SK-MEL-5 (cell line): ENCODE data around the gene PMPCA. TPM values are rescaled to one million over a fixed set of nuclear protein-coding genes. Genes with fewer than 3 reads are reported as not detected.

ENCODE experiments used
- DNase-seq: peaks from one replicate; pipeline ENCODE4 v3.0.0-alpha.2; 2016; ENCODE audit warnings: low read depth, low spot score
- in situ Hi-C: cut with HindIII; loops from 2 replicates; pipeline ENCODE4 v1.10.0; 2016; ENCODE audit warnings: low sequenced_read_pairs, high pct_unique_total_duplicates, low pct_unique_long_range_greater_than_20kb
- total RNA-seq: library from RNA; depleted of rRNA; stranded (reverse); fragments of >200 nt; shearing (Covaris generic); gene quantifications from 2 replicates; pipeline ENCODE4 v1.2.3, GENCODE V29; 2014

PMPCA gene
- total RNA-seq, 1 experiment from 2014 or later: 50.6 TPM

DNA sequence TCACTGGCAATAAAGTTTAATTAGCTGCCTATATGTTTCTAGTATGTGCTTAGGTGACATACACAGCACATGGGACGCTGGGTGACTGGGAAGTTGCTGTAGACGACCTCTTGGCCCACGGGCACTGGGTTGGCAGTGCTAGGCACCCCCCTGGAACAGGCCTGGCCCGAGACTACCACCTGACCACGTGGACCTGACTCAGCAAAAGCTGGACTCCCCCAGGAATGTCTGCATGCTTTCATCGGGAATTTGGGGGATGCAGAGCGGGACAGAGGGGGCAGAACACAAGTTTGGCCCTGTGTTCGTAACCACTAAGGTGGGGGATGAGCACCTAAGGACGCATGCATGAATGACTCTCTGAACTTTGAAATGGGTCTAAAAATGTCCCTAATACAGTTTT is 45.8 kb downstream of the PMPCA start:
- in situ Hi-C loops: no loop called here
- no peak for DNase-seq

DNA sequence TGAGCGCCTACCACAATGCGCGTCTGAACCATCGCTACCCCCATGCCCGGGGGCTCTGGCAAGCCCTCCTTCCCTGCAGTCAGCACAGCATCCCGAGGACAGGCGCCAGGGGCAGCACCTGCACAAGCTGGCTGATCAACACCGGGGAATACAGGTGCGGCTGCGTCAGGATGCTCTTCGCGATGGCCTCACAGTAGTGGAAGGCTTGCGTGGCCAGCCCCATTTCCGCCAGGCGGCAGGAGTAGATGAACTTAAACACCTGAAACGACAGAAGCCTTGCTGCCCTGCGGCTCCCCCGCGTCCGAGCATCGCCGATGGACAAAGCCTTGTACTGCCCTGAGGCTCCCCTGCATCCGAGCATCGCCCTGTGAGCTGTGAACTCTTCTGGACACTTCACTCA is 46.9 kb downstream of the PMPCA start:
- no peak for DNase-seq
- in situ Hi-C loops: no loop called here

DNA sequence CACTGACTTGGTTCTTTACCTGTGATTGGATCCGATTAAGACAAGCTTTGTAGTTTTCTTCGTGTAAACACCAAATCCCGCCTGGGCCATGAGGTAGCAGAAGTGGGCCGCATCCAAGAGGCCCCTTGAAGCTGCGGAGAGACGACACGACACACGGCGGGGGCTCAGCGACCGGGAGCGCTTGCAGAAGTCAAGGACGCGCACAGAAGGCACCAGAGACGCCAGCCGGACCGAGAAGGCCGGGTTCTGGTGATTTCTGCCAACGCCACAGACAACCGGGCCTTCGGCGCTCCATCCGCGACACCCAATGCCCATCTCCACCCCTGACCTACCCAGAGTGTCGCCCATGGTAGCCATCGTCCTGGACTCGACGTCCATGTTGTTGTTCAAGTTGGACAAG is 49.0 kb downstream of the PMPCA start:
- in situ Hi-C loops: no loop called here
- no peak for DNase-seq

DNA sequence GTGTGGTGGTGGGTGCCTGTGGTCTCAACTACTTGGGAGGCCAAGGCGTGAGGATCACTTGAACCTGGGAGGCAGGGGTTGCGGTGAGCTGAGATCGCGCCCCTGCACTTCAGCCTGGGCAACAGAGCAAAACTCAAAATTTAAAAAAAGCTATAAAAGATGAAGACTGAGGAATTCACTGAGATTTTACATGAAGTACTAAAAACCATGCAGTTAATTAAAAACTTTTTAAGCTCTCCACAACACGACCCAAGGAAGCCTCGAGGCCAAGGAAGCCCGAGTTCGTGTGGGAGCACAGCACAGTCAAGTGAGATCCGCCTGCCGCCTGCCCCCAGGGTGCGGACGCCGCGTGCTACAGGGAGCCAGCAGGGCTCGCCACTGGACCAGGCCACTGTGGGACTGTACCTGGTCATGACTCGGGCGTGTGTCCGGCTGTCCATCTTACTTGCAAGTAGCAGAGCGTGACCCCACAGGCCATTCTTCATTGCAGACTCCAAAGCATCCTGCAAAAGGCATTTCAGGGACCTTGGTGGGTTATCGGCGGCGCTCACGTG is 50.4 kb downstream of the PMPCA start:
- DNase-seq: no peak
- in situ Hi-C loops: no loop called here

DNA sequence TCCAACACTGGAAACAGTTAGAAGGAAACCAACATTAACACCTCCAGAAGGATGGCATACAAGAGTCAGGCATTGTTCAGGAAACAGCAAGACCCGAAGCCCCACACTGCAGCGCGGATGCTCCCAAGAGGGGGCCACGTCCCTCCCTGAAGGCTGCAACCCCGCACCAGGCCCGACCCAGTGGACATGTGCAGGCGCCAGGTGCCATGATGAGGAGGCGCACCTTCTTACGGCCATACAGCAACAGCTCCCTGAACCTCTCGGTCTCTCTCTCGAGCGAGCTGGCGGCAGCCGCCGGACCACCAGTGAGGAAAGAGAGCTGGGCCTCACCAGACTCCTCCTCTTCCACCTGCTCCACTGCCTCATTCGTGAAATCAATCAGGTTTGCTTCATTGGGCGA is 52.2 kb downstream of the PMPCA start:
- DNase-seq: no peak
- in situ Hi-C loops: no loop called here

DNA sequence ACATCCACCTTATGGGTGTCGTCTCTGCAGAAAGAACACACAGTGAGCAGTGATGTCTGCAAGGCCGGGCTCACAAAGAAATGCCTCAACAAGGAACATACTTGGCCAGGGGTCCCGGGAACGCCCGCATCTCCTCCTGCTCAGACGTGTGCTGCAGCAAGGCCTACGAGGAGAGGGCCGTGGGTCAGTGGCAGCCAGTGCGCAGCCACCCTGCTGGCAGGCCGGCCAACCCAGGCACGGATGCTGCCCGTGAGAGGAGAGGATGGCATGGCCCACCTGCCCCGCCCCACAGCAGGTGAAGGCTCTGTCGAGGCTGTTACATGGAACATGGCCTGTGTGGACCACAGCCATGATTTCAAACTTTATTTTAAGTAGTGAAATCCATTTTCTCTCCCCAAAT is 53.1 kb downstream of the PMPCA start:
- in situ Hi-C loops: no loop called here
- DNase-seq: no peak

DNA sequence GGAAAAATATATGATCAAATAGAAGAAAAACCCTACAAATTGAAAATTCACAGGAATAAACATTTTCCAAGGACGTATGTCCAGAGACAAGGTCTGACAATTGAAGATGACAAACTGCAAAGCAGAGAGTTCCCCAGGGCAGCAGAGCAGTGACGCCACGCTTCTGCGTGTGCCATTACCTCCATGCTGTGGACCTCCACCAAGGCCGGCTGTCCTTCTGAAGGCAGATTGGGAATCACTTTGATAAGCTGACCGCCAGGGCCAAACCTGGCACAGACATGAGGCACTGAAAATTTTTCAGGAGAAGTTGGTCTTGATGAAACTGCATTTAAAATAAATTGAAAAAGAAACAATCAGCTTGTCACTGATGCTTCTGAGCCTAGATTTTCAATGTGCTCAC is 53.8 kb downstream of the PMPCA start:
- DNase-seq: no peak
- in situ Hi-C loops: no loop called here

DNA sequence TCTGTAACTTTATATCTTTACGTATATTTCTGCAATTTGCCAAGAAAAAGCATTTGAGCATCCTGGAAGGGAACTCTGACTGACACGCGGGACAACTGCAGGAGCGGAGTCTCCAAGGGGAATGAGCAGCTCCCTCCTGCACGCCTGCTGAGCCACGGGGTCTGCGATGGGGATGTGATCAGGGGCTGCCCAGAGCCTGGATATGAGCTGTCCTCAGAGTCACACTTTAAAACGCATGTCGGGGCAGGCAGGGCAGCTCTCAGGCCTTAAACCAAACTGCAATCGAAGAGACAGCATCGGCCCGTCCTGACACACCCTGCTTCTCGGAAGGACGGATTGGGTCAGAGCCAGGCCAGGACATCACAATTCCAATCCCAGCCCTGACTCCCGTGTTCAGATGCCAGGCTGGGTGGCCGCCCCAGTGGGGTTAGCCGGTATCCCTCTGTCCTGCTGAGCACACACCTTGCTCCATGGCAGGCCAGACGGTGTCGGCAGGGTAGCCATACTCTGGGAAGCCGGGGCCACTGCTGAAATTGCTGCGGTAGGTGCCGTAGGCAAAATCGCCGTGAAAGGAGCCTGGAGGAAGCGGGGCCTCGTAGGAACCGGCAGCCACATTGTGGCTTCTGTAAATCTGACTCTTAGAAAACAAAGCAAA is 55.2 kb downstream of the PMPCA start:
- in situ Hi-C loops: no loop called here

DNA sequence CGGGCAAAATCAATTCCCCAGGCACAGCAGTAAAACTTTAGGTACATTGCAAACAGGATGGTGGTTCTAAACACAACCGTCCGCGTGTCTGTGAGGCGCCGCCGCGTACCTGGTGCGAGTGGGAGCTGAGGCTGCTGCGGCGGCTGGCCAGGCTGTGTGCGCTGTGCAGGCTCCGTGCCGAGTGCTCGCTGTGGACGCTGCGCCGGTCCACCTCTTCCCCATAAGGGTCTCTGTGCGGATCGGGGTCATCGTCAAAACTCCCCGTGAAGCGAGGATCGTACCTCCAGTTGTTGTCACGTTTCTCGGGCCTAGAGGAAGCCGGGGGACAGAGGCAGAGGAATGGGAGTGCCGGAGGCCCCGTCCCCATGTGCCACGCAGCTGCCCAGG is 55.7 kb downstream of the PMPCA start:
- no peak for DNase-seq
- in situ Hi-C loops: no loop called here

More for the DNA sequence above, 55.2 kb downstream of the PMPCA start:
- no peak for DNase-seq

DNA sequence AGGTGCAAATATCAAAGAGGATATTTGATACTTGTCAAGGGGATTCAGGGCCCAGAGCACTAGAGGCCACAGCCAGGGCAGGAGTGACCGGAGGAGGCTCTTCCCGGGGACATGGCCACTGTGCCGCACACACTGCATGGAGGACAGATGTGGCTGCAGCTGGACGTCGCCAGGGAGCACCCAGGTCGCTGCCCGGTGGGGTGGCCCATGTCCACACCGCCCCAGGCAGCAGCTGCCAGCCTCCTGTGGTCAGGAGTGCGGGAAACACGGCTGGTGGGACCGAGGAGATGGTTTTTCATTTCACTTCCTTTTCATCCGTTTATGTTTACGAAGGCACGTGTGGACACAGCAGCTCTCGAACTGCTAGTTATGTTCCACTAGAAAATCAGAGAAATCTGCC is 57.3 kb downstream of the PMPCA start:
- in situ Hi-C loops: no loop called here

DNA sequence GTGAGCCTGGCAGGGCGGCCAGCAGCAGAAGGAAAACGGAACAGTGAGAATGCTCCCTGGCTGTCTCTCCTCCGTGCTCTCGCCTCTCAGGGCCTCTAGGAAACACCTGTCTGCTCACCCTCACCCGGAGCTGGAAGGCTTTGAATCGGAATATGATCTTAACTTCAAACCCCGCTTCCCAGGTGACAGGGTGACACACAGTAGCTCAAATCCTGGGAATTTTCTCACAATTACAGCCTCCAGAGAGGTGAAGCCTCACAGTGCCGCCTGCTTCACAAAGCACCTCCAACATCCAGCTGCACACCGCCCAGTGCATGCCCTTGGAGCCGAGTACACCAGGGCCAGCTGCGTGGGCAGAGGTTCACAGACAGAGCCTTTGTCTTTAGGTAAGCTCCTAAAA is 59.9 kb downstream of the PMPCA start:
- DNase-seq: no peak
- in situ Hi-C loops: no loop called here

More for the DNA sequence above, 57.3 kb downstream of the PMPCA start:
- no peak for DNase-seq

DNA sequence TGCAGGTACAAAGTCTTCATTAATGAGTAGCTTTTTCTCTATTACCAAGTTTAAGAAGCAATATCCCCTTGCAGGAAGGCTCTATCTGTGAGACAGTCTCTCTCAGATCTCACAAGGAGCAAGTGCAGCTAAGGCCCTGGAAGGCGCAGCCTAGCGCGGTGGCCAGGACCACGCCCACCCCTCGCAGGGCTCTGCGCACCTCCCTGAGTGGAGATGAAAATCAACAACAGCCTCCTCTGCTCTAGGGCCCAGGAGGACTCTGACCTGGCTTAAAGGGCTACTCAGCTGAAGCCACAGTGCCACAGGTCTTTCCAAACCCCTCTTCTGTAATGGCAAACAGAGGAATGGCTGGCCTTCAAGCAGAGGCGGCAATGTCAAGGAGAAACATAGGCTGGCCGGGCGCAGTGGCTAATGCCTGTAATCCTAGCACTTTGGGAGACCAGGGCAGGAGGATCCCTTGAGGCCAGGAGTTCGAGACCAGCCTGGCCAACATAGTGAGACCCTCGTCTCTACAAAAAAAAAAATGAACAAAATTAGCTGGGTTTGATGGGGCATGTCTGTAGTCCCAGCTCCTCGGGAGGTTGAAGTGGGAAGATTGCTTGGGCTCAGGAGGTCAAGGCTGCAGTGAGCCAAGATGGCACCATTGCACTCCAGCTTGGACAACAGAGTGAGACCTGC is 60.5 kb downstream of the PMPCA start:
- DNase-seq: no peak
- in situ Hi-C loops: no loop called here

DNA sequence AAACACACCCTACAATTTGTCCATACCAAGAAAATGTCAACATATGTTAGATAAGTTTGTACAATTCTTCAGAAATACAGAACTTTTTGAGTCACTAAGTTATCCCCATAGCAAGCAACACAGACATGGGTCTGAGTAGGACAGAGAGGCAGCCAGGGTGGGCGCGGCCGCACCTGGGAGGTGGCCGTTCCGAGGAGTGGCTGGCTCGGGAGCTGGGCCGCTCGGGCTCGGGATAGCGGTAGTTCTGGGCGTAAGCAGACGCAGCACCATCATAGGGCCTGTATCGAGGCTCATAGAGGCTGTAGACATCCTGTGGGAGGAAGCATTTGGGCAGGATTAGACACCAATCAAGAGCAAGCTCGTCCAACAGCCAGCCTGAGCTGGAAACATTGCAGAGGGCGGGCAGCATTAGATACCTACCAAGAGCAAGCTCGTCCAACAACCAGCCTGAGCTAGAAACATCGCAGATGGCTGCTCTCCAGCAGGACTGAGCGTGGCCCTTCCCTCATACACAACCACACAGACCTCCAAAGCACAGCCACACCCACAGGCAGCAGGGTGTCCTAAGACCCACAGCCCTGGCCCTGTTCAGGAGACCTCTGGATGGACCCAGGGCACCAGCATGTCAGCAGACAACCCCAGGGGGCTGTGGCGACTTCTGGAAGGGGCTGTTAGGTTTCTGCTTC is 61.5 kb downstream of the PMPCA start:
- DNase-seq: no peak
- in situ Hi-C loops: no loop called here

DNA sequence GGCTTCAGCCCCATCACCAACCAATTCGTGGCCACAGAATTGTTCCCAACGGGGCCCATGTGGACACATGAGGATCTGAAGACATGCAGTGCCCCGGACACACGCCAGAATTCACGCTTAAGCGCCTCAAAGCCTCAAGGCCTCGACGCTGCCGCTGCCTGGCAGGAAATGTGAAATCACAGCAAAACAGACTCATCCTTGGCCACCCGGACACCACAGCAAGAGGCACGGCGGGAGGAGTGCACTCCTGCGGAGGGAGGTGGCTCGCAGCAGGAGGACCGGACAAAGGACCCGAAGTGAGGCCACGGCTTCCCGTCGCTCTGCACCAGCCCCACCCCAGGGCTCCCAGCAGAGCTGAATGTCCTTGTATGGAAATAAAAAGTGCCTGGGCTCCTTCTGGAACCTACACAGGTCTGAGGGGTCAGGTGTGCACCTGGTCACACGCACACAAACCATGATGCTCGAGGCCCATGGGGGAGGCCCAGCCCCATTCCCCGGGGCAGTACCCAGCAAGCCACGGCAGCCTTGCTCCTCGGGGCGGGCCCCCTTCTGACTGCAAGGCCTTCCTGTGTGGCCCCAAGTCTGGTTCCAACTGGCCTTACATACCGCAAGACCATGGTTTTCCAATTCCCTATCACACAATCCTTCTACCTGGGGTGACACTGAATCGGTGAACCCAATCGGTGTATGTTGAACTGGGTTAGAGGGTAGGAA is 62.3 kb downstream of the PMPCA start:
- DNase-seq: no peak
- in situ Hi-C loops: no loop called here

DNA sequence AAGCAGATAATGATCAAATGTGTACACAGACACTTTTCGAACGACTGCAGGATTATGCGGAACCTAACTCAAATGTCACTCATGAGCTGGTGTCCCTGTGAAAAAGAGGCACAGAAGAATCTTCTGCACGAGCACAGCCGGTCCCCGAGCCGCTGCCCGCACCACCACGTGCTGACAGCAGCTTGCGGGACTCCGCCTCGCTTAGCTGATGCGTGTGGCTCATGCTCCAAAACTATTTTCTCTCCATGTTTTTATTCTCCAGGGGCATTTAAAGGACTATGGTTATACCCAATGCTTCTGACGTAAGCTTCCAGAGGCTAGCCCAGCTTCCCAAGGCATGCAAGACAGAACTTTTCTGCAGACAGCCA is 62.9 kb downstream of the PMPCA start:
- in situ Hi-C loops: no loop called here
- no peak for DNase-seq
